Activated naive CD4-positive, alpha-beta T cell (primary cell): ENCODE results near the gene AKT1S1.

ENCODE experiments used
- DNase-seq, 4 experiments: peaks; one replicate each; lab custom pipeline; 2025; lab: John Stamatoyannopoulos, UW

AKT1S1 gene

GRCh38 chr19:49907745-49908446 is 30.7 kb upstream of the AKT1S1 start:
- no peak for DNase-seq

- DNase-seq: no peak
Measured at GRCh38 chr19:49906879-49907564, 29.9 kb upstream of the AKT1S1 start.

- no peak for DNase-seq
Measured at GRCh38 chr19:49904136-49904535, 27.0 kb upstream of the AKT1S1 start.

- DNase-seq: no peak
Measured at GRCh38 chr19:49896863-49897621, 19.9 kb upstream of the AKT1S1 start, which contains the start of gene IL4I1. IL4I1 (minus strand) TSS chr19:49896887; CDS start chr19:49896160, 727 bp downstream.

- no peak for DNase-seq
Measured at GRCh38 chr19:49895566-49896297, 18.6 kb upstream of the AKT1S1 start.

GRCh38 chr19:49894879-49895565 is 17.9 kb upstream of the AKT1S1 start:
- no peak for DNase-seq

GRCh38 chr19:49894011-49894664 is 17.0 kb upstream of the AKT1S1 start:
- no peak for DNase-seq

GRCh38 chr19:49892716-49893115 is 15.6 kb upstream of the AKT1S1 start:
- no peak for DNase-seq

- no peak for DNase-seq
Measured at GRCh38 chr19:49891393-49891792, 14.2 kb upstream of the AKT1S1 start.

- peak in 3 of 4 experiments; percentile 37 to 68 (median 43) for DNase-seq
Measured at GRCh38 chr19:49890349-49891311, 13.5 kb upstream of the AKT1S1 start.

- peak; percentile 29 to 63 (median 46) for DNase-seq
Measured at GRCh38 chr19:49889687-49890348, 12.7 kb upstream of the AKT1S1 start.

- no peak for DNase-seq
Measured at GRCh38 chr19:49889038-49889686, 12.0 kb upstream of the AKT1S1 start.

GRCh38 chr19:49888510-49888824 is 11.3 kb upstream of the AKT1S1 start:
- DNase-seq: no peak

- no peak for DNase-seq
Measured at GRCh38 chr19:49887665-49888509, 10.7 kb upstream of the AKT1S1 start.

- no peak for DNase-seq
Measured at GRCh38 chr19:49887037-49887664, 10.0 kb upstream of the AKT1S1 start.

- DNase-seq: no peak
Measured at GRCh38 chr19:49884760-49885159, 7.6 kb upstream of the AKT1S1 start.

- DNase-seq: no peak
Measured at GRCh38 chr19:49884109-49884508, 7.0 kb upstream of the AKT1S1 start.
